ENCODE data around the gene DNAJC5. TPM values are rescaled to one million over a fixed set of nuclear protein-coding genes. Genes with fewer than 3 reads are reported as not detected.

The DNAJC5 gene
- total RNA-seq, 2 experiments from 2014 or later: 27.5 to 27.7 TPM

DNA sequence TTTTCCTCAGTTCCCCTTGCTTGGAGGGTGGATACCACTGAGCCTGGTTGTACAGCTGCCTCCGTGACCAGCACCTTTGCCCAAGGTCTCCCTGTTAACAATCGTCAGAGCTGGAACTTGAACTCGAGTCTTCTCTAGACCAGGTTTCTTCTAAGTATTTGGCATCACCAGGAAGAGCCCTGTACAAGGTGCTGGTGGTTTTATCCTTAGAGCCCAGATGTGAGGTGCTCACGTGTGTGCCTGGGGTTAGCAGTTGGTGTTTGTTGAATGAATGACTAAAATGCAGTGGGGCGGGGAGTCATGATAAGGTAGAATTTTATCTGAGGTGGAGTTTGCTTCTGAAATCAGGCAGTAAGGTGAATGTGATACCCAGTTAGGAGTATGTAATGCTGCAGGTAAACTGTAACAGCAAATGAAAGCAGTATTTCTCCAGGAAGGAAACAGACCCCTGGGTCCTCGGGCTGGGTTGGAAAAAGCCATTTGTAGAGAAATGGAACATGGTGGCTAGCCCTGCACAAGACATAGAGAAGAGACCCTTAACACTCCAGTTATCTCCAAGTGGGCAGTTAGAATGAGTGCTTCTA, 3.1 kb downstream of the DNAJC5 start:
- Histone ChIP-seq H3K36me3 (ENCODE audit: insufficient read depth, low read length) (peaks cover 16% of the 10 kb centered on the region; the same call in 1 of the 2 replicates), H2AFZ (ENCODE audit: low read length) (no peak overlapping the region), H3K4me1 (ENCODE audit: insufficient read depth, low read length, poor library complexity, severe bottlenecking) (peaks cover 11% of the 10 kb centered on the region), H3K4me3 (ENCODE audit: low read depth, low read length, poor library complexity, severe bottlenecking) (no peak overlapping the region), H3K9me3 (ENCODE audit: low read length) (no peaks in the 10 kb centered on the region), H3K79me2 (ENCODE audit: insufficient read depth, low read depth, low read length) (peaks cover 44% of the 10 kb centered on the region), H4K20me1 (ENCODE audit: insufficient read depth, low read length) (peaks cover 14% of the 10 kb centered on the region), H3K4me2 (ENCODE audit: low read length) (no peak overlapping the region), H3K9me2 (ENCODE audit: insufficient read depth, low read length) (no peaks in the 10 kb centered on the region), H3K27ac (ENCODE audit: low read depth, low read length, poor library complexity, severe bottlenecking) (no peak overlapping the region)
- POLR2A ChIA-PET: no interaction called here
- intact Hi-C loops (cut with micrococcal nuclease; ENCODE audit: unreplicated experiment): loop anchor here (5.0 kb wide), 1 partner anchor 361 kb away; the partner anchor contains the start of gene PTK6
- no peak for DNase-seq (ENCODE audit: low spot score)
- no TSS peak for BruUV-seq (replicated peaks)
- CTCF ChIA-PET (ENCODE audit: unreplicated experiment): no interaction called here
- no peak for TF ChIP-seq EZH2phosphoT487 (IDR thresholded peaks at IDR 0.05; ENCODE audit: borderline replicate concordance, low read depth, low read length)
- TF ChIP-seq, protein P1, sequence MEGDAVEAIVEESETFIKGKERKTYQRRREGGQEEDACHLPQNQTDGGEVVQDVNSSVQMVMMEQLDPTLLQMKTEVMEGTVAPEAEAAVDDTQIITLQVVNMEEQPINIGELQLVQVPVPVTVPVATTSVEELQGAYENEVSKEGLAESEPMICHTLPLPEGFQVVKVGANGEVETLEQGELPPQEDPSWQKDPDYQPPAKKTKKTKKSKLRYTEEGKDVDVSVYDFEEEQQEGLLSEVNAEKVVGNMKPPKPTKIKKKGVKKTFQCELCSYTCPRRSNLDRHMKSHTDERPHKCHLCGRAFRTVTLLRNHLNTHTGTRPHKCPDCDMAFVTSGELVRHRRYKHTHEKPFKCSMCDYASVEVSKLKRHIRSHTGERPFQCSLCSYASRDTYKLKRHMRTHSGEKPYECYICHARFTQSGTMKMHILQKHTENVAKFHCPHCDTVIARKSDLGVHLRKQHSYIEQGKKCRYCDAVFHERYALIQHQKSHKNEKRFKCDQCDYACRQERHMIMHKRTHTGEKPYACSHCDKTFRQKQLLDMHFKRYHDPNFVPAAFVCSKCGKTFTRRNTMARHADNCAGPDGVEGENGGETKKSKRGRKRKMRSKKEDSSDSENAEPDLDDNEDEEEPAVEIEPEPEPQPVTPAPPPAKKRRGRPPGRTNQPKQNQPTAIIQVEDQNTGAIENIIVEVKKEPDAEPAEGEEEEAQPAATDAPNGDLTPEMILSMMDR (conservative IDR thresholded peaks at IDR 0.05; ENCODE audit: low read length): no peak

DNA sequence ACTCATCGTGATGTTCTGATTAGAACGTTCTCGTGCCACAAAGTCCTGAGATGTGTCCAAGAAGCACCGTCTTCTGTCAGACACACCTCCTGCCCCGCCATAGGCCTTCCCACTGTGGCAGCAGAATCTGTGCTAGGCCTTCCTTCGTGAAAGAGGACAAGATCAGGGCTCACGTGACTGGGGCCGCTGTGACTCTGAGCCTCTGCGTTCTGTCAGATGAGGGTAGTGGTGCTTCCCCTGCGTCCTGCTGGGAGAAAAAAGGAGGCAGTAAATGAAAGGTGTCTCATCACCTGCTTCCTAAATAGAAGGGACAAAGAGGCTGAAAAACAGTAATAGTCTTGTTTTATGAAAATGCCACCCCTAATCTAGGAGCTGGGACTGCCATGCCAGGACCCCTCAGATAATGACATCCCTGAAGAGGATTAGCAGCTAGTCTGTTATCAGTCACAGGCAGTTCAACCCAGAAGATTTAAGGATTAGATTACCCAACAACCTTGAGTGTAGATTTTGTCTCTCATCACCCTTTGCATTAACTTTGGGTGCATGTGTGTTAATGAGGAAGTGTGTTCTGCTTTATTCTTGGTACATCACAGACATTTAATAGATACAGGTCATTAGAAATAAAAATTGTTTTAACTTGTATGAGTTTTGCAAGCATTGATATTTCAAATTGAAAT, 4.1 kb downstream of the DNAJC5 start:
- H3K4me2 ChIP-seq (ENCODE audit: low read length): no peak overlapping the region
- no TSS peak for BruUV-seq (replicated peaks)
- no peak for TF ChIP-seq EZH2phosphoT487 (IDR thresholded peaks at IDR 0.05; ENCODE audit: borderline replicate concordance, low read depth, low read length)
- TF ChIP-seq, protein P1 (conservative IDR thresholded peaks at IDR 0.05; ENCODE audit: low read length): no peak
- peaks cover 16% of the 10 kb centered on the region; the same call in 1 of the 2 replicates for H3K36me3 ChIP-seq (ENCODE audit: insufficient read depth, low read length)
- H3K9me3 ChIP-seq (ENCODE audit: low read length): no peaks in the 10 kb centered on the region
- peaks cover 44% of the 10 kb centered on the region for H3K79me2 ChIP-seq (ENCODE audit: insufficient read depth, low read depth, low read length)
- ChIA-PET POLR2A (no interaction called here), CTCF (ENCODE audit: unreplicated experiment) (no interaction called here)
- H3K4me1 ChIP-seq (ENCODE audit: insufficient read depth, low read length, poor library complexity, severe bottlenecking): peaks cover 11% of the 10 kb centered on the region
- intact Hi-C loops (cut with micrococcal nuclease; ENCODE audit: unreplicated experiment): loop anchor here (5.0 kb wide), 1 partner anchor 362 kb away; the partner anchor contains the start of gene PTK6
- no peak overlapping the region for H3K27ac ChIP-seq (ENCODE audit: low read depth, low read length, poor library complexity, severe bottlenecking)
- no peak for DNase-seq (ENCODE audit: low spot score)
- H3K4me3 ChIP-seq (ENCODE audit: low read depth, low read length, poor library complexity, severe bottlenecking): no peak overlapping the region
- no peak overlapping the region for H2AFZ ChIP-seq (ENCODE audit: low read length)
- H3K9me2 ChIP-seq (ENCODE audit: insufficient read depth, low read length): no peaks in the 10 kb centered on the region
- H4K20me1 ChIP-seq (ENCODE audit: insufficient read depth, low read length): peaks cover 14% of the 10 kb centered on the region

DNA sequence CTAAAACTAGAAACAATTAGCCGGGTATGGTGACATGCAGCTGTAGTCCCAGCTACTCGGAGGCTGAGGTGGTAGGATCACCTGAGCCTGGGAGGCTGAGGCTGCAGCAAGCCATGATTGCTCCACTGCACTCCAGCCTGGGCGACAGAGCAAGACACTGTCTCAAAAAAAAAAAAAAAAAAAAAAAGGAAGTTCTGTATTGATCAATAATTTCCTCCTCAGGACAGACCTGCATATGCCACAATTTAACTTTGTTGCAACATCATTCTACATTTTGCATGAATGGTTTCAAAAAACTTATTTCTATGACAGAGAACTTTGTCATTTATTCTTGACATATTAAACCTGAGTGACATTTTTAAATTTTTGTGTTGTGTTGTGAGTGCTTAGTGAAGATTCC, 5.5 kb downstream of the DNAJC5 start:
- POLR2A ChIA-PET: no interaction called here
- peaks cover 44% of the 10 kb centered on the region for H3K79me2 ChIP-seq (ENCODE audit: insufficient read depth, low read depth, low read length)
- peaks cover 16% of the 10 kb centered on the region; the same call in 1 of the 2 replicates for H3K36me3 ChIP-seq (ENCODE audit: insufficient read depth, low read length)
- H4K20me1 ChIP-seq (ENCODE audit: insufficient read depth, low read length): peaks cover 14% of the 10 kb centered on the region
- TF ChIP-seq, protein P1 (conservative IDR thresholded peaks at IDR 0.05; ENCODE audit: low read length): no peak
- TF ChIP-seq EZH2phosphoT487 (IDR thresholded peaks at IDR 0.05; ENCODE audit: borderline replicate concordance, low read depth, low read length): no peak
- H3K9me2 ChIP-seq (ENCODE audit: insufficient read depth, low read length): no peaks in the 10 kb centered on the region
- DNase-seq (ENCODE audit: low spot score): no peak
- intact Hi-C loops (cut with micrococcal nuclease; ENCODE audit: unreplicated experiment): no loop called here
- H2AFZ ChIP-seq (ENCODE audit: low read length): no peak overlapping the region
- H3K27ac ChIP-seq (ENCODE audit: low read depth, low read length, poor library complexity, severe bottlenecking): no peak overlapping the region
- H3K4me2 ChIP-seq (ENCODE audit: low read length): no peak overlapping the region
- CTCF ChIA-PET (ENCODE audit: unreplicated experiment): no interaction called here
- no TSS peak for BruUV-seq (replicated peaks)
- H3K4me3 ChIP-seq (ENCODE audit: low read depth, low read length, poor library complexity, severe bottlenecking): no peak overlapping the region
- H3K9me3 ChIP-seq (ENCODE audit: low read length): no peaks in the 10 kb centered on the region
- H3K4me1 ChIP-seq (ENCODE audit: insufficient read depth, low read length, poor library complexity, severe bottlenecking): peaks cover 11% of the 10 kb centered on the region

Data from OCI-LY7 (cell line).